HG02884 (cell line): ENCODE results near the gene BOK.

Experiments used
- ATAC-seq: cut with Tn5 transposase; IDR thresholded peaks from one replicate; pipeline ENCODE4 v1.9.1; 2021; ENCODE audit warnings: mild to moderate bottlenecking, moderate library complexity; ENCODE audit not compliant: unreplicated experiment

BOK gene

DNA sequence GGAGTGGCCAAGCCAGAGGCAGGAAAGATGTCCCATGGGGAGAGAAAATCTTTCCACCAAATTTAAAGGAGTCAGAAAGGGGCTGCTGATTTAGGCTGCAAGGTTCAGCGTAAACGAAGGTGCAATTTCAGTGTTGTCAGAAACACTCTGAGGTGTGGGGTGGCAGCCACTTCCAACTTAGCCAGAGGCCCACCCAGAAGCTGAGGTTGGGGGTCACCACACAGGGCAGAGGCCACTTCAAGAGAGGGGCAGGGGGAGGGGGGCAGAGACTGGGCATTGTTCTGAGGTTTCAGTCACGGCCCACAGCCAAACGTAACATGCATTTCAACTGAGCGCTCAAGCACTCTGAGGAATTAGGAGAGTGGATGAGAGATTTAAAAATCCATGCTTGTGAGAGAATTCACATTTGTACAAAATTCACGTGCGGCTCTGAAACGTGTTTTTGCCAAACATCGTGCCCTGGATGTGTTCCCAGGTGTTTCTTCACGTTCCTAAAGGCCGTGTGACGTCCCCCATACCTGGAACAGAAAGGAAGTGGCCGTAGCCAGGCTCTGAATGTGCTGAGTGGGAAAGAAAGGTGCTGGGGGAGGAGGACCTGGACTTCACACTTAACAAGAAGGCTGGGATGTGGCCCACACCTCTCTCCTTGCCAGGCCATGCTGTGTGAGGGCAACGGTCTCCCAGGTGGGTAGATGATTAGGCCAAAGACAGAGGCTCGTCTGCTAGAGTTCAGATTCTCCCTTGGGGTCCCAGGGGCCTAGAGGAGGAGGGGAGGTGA lies 19.5 kb upstream of the BOK start:
- no peak for ATAC-seq

GRCh38 chr2:241539616-241540374 lies 18.8 kb upstream of the BOK start:
- no peak for ATAC-seq

- no peak for ATAC-seq
These were observed 18.2 kb upstream of the BOK start for GRCh38 chr2:241540401-241540770.

- ATAC-seq, result no peak
These were observed 17.6 kb upstream of the BOK start for GRCh38 chr2:241540771-241541561.

DNA sequence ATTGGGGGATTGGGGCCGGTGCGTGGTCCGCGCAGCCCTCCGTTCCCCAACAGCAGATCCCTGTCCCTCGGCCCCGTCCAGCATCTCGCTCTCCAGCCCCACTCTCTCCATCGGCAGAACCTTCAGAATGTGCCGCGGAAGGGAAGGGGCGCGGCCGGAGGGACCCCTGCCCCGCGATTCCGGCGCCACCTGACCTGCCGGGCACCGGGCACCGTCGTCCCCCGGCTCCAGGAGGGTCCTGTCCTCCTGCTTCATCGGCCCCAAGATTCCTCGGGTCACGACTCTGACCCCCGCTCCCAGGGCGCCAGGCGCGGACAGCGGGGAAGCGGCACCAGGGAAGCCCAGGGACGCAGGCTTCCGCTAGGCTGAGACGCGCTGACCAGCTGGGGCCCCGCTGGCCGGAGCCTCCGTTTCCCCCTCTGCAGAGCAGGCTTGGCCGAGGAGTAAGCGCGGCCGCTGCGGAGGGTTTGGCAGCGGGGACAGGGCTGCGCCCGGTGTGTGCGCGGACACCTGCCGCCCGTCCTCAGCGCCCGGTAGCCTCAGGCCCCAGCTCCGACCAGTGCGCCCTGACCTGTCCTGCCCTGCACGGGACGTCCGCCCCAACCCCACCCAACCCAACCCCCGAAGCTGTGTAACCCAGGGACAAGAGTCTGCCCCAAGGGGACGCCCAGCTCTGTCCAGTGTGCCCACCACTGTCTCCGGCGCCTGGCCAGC lies 16.8 kb upstream of the BOK start:
- no peak for ATAC-seq

DNA sequence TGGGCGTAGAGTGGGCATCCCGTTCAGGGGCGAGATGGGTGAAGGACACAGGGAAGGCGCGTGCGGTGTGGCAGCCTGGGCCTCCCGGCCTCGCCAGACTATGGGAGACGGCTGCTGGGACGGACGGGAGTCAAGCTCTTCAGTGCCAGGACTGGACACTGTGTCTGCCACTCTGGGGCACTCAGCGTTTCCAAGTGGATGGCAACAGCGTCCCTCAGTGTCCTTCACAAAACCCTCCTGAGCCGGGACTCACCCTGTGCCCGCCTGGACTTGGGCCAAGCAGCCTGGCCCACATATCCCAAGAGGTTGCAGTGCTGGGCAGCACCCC lies 16.3 kb upstream of the BOK start:
- ATAC-seq, result no peak

DNA sequence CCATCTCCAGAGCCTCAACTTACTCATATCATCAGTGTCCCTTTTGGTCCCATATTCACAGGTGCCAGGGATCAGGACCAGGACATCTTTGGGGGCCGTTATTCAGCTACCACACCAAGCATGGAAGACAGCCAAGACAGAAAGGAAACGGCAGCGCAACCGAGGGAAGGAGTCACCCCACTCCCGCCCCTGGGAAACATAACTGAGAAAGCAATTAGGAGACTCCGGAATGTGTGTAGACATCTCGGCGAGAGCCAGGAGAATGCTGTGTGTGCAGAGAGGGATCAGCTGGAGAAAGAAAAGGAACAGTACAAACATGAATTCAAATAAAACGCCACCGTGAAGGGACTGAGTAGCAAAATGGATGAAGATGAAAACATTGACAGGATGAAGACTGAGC lies 13.4 kb upstream of the BOK start:
- ATAC-seq, result no peak

- ATAC-seq, result no peak
These were observed 12.7 kb upstream of the BOK start for GRCh38 chr2:241545523-241546473.

DNA sequence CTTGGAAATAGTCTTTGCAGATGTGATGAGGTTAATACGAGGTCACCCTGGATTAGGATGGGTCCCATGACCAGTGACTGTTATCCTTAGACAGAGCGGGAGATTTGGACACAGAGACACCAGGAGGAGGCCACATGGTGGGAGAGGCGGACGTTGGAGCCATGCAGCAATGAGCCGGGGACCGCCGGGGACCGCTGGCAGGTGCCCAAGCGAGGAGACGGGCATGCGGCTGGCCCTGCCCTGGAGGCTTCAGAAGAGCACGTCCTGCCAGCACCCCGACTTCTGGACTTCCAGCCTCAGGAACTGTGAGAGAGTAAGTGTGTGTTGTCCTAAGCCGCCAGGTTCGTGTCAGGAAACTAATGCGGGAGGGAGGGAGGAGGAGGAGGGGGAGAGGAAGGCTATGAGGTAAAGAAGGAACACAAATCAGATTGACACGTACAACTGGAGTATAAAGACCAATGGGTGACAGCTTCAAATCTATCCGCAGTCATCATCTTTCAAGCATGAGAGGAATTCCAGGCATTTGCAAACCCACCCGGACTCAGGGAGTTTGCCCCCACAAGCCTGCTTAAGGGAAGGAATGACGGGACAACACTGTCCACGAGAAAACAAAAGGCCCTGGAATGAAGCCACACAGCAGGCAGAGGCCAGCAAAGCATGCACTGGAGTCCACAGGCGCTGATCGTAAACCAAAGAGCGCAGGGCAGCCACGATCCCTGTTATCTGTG lies 11.6 kb upstream of the BOK start:
- no peak for ATAC-seq

DNA sequence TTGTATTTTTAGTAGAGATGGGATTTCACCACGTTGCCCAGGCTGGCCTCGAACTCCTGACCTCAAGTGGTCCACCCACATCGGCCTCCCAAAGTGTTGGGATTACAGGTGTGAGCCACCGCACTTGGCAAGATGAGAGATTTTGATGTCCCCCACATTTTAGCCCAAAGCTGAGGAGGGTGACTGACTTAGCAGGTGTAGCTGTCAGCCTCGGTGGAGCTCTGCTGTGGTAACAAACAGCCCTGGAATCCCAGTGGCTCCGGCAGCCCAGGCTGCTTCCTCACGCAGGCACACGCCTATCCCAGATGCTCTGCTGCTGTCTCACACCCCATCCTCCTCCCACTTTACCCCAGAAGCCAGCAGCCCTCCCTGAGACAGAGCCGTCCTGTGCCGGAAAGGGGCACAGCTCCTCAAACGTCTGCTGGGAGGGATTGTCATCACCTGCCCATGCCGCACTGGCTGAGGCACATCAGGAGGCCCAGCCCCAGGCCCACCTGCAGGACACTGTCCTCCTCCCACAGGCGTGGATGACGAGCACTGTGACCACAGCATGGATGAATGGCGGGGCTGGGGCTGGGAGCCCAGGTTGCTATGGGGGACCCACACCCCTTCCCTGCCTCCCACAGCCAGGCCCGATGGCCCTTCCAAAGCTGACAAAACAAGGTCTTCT lies 10.6 kb upstream of the BOK start:
- no peak for ATAC-seq

GRCh38 chr2:241548451-241548835 lies 10.1 kb upstream of the BOK start:
- ATAC-seq, result no peak

DNA sequence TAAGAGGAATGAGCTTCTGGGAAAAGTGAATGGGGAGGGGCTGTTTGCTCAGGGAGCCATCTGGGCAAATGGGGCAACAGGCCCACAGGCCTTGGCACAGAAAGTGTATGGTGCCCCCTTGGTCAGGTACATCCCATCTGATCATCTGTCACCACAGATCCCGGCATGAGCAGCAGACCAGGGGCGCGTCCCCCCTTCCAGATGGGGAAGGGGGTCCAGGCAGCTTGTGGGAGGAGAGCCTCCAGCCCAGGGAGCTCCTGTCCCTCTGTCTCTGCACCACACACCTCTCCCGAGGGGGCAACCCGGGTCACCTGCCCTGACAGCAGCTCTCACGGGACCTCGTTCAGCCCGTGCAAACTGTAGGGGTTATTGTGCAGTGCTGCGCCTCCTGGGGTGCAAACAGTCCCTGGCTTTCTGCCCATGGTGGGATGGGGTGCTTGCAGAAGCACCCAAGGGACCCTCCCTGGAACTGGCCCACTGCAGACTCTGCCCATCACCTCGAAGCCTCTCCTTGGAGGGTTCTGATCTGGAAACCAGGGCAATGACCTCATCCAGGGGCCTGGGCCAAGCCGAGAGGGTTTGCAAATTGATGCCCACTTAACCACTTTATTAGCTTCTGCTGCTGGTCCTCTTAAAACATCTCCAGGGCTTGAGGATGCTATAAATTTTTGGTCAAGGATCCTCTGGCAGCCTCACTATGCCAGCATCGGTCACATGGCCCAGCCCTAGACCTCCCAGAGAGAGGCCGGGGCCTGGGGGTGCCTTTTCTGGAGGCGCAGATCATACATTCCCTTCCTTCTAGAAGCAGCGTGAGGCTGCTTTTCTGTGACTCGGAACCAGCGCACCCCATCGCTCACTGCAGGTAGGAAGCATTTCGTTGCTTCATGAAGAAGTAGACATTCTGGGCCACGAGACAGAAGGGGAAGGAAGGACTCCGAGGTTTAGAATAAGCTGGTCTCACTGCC lies 7.6 kb upstream of the BOK start:
- no peak for ATAC-seq

GRCh38 chr2:241551599-241551997 lies 6.9 kb upstream of the BOK start:
- no peak for ATAC-seq

- no peak for ATAC-seq
These were observed 6.4 kb upstream of the BOK start for GRCh38 chr2:241551998-241552737.

- ATAC-seq, result no peak
These were observed 5.1 kb upstream of the BOK start for GRCh38 chr2:241553512-241553830.

DNA sequence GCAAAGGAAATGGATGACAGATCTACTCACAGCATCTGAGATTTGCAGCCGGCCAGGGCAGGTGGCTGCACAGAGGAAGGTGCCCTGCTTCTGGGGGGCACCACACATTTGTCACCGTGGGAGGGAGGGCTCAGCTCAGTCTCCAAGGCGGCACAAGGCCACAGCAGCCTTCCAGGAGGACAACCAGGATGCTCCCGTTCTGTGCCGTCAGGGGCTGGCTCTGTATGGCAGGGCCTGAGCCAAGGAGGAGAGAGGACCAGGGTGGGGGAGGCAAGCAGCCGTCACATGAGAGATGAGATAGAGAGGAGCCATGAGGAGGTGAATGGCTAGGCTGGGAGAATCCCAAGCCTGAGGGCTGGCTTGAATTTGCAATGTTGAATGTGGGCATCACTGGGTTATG lies 4.6 kb upstream of the BOK start:
- ATAC-seq, result no peak

DNA sequence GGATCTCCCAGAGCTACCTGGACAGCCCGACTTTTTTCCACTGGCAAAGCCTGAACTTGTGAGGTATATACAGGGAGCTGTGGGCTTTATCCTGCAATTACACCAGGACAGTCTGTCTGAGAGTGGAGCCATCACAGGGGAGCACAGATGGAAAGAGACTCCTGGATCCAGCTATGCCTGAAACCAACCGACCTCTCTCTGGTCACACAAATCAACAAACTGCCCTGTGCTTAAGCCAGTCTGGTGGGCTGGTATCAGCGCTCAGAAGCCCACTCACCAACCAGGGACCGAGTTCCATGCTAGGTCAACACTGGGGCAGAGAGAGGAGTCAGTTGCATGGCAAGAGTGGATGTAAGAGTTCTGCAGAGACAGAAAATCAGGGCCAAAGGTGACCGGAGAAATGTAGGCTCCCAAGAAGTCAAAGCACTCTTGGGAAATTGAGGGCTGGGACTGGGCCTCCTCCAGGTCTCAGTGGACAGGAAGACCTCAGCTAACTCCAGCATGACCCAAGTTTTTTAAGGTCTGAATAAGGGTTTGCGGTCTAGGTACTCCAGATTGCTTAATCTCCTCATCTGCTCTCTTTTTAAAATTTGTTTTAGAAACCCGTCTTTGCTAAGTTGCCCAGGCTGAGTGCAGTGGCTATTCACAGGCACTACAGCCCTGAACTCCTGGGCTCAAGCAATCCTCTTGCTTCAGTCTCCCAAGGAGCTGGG lies 3.8 kb upstream of the BOK start:
- ATAC-seq, result no peak
